ENCODE measurements around the gene SLC45A1.

Gene SLC45A1

DNA sequence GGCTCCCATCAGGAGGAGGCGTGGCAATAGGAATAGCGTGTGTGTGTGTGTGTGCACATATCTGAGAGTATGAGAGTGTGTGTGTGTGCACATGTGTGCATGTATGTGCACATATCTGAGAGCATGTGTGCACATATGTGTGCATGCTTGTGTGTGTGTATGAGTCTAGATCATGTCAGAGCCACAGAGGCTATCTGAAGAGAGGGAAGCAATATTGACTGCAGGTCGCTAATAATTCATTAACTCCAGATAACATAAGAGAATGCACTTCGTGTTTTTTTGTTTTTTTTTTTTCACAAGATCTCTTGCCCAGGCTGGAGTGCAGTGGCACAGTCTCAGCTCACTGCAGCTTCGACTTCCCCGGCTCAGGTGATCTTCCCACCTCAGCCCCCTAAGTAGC, 4.7 kb upstream of the SLC45A1 start:
- no peak overlapping the region for H3K27ac ChIP-seq (ENCODE audit: low read length)
- H3K36me3 ChIP-seq (ENCODE audit: control insufficient read depth, low read depth, low read length): no peaks in the 10 kb centered on the region
- H3K4me3 ChIP-seq (ENCODE audit: low read length): no peak overlapping the region
- H3K9ac ChIP-seq (ENCODE audit: low read length): no peak overlapping the region
- H3K4me1 ChIP-seq (ENCODE audit: control insufficient read depth, low read depth, low read length): peaks cover 14% of the 10 kb centered on the region
- peaks cover 23% of the 10 kb centered on the region for H3K27me3 ChIP-seq (ENCODE audit: control insufficient read depth, insufficient read depth, low read length)
- no peaks in the 10 kb centered on the region for H3K9me3 ChIP-seq (ENCODE audit: control insufficient read depth, low read depth, low read length)

DNA sequence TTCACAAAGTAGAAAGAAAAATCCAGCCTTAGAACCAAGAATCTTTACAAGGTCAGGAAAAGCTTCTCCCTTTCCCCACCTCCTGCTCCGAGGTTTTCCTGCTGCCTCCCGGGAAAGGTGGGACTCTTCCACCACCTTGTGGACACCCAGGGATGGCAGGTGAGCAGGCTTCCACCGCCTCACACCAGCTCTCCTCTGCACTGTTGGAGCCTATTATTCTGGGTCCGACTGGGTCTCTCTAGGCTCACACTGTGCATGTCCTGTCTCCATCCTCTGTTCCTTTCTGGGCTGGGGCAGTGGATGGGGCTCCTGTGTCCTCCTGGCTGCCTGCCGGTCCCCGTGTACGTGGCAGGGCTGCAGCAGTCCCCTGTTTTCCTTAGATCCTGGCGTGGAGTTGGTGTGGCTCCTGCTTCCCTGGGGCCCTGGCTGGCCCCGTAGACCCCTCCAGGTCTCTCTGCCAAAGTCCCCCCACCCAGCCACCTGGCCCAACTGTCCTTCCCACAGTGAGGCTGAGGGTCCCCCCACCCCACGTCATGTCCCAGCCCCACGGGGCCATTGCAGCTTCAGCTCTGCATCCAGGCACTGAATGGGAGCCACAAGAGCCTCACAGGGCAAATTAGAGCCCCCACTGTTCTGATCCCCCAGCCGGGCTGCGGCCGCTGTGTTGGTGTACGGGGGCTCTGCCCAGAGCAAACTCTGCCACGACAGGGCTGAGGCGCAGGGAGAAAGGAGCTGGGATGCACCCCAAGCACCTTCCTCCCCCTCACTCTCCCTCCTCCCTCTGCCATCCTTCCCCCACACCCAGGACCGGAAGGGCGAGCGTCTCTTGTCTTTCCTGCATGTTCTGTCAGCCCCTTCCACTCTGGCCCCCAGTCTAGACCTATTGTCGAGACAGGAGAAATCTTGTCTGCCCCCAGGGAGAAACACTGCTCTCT, 3.3 kb upstream of the SLC45A1 start:
- peaks cover 17% of the 10 kb centered on the region for H3K4me1 ChIP-seq (ENCODE audit: control insufficient read depth, low read depth, low read length)
- no peaks in the 10 kb centered on the region for H3K36me3 ChIP-seq (ENCODE audit: control insufficient read depth, low read depth, low read length)
- H3K9ac ChIP-seq (ENCODE audit: low read length): no peak overlapping the region
- no peak overlapping the region for H3K27ac ChIP-seq (ENCODE audit: low read length)
- H3K27me3 ChIP-seq (ENCODE audit: control insufficient read depth, insufficient read depth, low read length): peaks cover 37% of the 10 kb centered on the region
- H3K4me3 ChIP-seq (ENCODE audit: low read length): no peak overlapping the region
- H3K9me3 ChIP-seq (ENCODE audit: control insufficient read depth, low read depth, low read length): no peaks in the 10 kb centered on the region

DNA sequence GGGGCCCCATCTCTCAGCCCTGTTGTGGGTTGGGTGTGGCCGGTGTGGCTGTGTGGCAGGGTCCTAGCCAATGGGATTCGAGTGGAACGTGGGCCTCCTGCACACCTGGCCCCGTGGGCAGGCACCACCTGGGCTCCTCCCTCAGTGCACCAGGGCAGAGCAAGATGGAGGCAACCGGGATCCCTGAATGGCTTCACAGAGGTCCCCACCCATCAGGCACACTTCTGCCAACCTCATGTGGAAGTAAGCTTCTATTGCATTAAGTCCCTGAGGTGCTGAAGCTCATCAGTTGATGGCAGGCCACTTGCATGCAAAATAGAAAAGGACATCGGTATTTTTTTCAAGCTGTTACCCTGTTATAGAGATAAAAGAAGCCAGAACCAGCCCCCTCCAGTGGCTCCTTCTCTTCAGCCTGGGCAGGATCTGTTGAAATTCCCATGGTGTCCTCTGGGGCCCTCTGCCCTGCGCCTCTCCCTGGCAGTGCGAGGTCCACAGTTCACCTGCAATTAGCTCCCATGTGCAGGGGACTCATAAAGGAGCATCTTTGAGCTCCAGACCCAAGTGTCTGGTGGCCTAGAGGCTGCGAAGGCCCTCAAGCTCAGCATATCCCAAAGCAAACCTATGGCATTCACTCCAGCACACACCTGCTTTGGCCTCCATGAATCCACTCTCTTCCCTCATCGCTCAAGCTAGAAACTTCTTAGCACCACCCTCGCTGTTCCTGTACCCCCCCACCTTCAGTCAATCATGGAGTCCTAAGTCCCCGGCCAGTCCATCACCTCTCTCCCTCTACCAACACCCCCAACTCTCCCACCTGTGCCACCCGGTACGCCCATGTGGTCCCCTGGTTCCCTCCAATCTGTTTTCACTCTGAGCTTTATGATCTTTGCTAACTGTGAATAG, 2.1 kb upstream of the SLC45A1 start:
- Histone ChIP-seq H3K9ac (ENCODE audit: low read length) (no peak overlapping the region), H3K27me3 (ENCODE audit: control insufficient read depth, insufficient read depth, low read length) (peaks cover 40% of the 10 kb centered on the region), H3K9me3 (ENCODE audit: control insufficient read depth, low read depth, low read length) (no peaks in the 10 kb centered on the region), H3K4me3 (ENCODE audit: low read length) (no peak overlapping the region), H3K4me1 (ENCODE audit: control insufficient read depth, low read depth, low read length) (peaks cover 17% of the 10 kb centered on the region), H3K27ac (ENCODE audit: low read length) (no peak overlapping the region), H3K36me3 (ENCODE audit: control insufficient read depth, low read depth, low read length) (no peaks in the 10 kb centered on the region)

DNA sequence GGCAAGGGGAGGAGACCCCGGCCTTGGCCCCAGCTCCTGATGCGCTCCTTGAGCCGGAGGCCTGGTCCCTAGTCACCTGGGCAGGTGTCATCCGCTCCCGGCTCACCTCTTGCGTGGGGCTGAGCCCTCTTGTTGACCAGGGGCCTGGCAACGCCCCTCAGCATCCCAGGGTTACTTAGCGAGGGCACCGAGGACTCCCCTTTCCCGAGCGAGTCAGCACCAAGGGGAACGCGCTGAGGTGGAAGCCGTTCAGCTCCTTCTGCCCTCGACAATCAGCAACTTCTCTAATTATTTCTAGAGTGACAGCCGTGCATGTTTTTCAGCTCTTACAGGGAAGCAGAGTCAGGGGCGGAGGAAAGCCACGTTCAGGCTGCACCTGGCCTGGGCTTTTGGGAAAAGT, 522 bp downstream of the SLC45A1 start:
- H3K27ac ChIP-seq (ENCODE audit: low read length): no peak overlapping the region
- H3K9me3 ChIP-seq (ENCODE audit: control insufficient read depth, low read depth, low read length): no peaks in the 10 kb centered on the region
- H3K27me3 ChIP-seq (ENCODE audit: control insufficient read depth, insufficient read depth, low read length): peaks cover 40% of the 10 kb centered on the region
- no peak overlapping the region for H3K9ac ChIP-seq (ENCODE audit: low read length)
- peak overlapping the region; percentile 62 for H3K4me3 ChIP-seq (ENCODE audit: low read length)
- H3K4me1 ChIP-seq (ENCODE audit: control insufficient read depth, low read depth, low read length): peaks cover 17% of the 10 kb centered on the region
- no peaks in the 10 kb centered on the region for H3K36me3 ChIP-seq (ENCODE audit: control insufficient read depth, low read depth, low read length)

DNA sequence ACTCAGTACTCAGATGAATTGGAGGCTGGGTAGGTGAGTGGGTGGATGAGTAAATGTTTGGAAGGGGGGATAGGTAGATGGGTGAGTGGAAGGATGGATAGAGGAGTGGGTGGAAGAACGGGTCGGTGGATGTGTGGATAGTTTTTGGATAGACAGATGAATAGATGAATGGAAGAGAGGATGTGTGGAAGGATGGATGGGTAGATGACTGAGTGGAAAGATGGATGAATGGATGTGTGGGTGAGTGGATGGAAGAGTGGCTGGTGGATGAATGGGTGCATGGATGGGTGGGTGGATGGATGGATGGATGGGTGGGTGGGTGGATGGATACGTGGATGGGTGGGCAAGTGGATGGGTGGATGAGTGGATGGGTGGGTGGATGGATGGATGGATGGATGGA, 3.7 kb downstream of the SLC45A1 start:
- no peak overlapping the region for H3K9ac ChIP-seq (ENCODE audit: low read length)
- H3K27me3 ChIP-seq (ENCODE audit: control insufficient read depth, insufficient read depth, low read length): peaks cover 32% of the 10 kb centered on the region

GRCh38 chr1:8323706-8324105, 5.8 kb downstream of the SLC45A1 start:
- Histone ChIP-seq H3K4me1 (ENCODE audit: control insufficient read depth, low read depth, low read length) (peaks cover under 1% of the 10 kb centered on the region), H3K27me3 (ENCODE audit: control insufficient read depth, insufficient read depth, low read length) (peaks cover 12% of the 10 kb centered on the region), H3K27ac (ENCODE audit: low read length) (no peak overlapping the region), H3K9me3 (ENCODE audit: control insufficient read depth, low read depth, low read length) (no peaks in the 10 kb centered on the region), H3K4me3 (ENCODE audit: low read length) (no peak overlapping the region), H3K36me3 (ENCODE audit: control insufficient read depth, low read depth, low read length) (no peaks in the 10 kb centered on the region), H3K9ac (ENCODE audit: low read length) (no peak overlapping the region)

More for the DNA sequence above, 3.7 kb downstream of the SLC45A1 start:
- no peaks in the 10 kb centered on the region for H3K9me3 ChIP-seq (ENCODE audit: control insufficient read depth, low read depth, low read length)
- no peaks in the 10 kb centered on the region for H3K36me3 ChIP-seq (ENCODE audit: control insufficient read depth, low read depth, low read length)
- no peak overlapping the region for H3K4me3 ChIP-seq (ENCODE audit: low read length)
- no peak overlapping the region for H3K27ac ChIP-seq (ENCODE audit: low read length)
- peaks cover 3% of the 10 kb centered on the region for H3K4me1 ChIP-seq (ENCODE audit: control insufficient read depth, low read depth, low read length)

- no peak overlapping the region for H3K27ac ChIP-seq (ENCODE audit: low read length)
- H3K9ac ChIP-seq (ENCODE audit: low read length): no peak overlapping the region
- H3K27me3 ChIP-seq (ENCODE audit: control insufficient read depth, insufficient read depth, low read length): peaks cover 6% of the 10 kb centered on the region
- no peaks in the 10 kb centered on the region for H3K9me3 ChIP-seq (ENCODE audit: control insufficient read depth, low read depth, low read length)
- no peaks in the 10 kb centered on the region for H3K4me1 ChIP-seq (ENCODE audit: control insufficient read depth, low read depth, low read length)
- H3K4me3 ChIP-seq (ENCODE audit: low read length): no peak overlapping the region
- no peaks in the 10 kb centered on the region for H3K36me3 ChIP-seq (ENCODE audit: control insufficient read depth, low read depth, low read length)
These were observed 6.4 kb downstream of the SLC45A1 start for GRCh38 chr1:8324176-8324810.

GRCh38 chr1:8325771-8326170, 7.9 kb downstream of the SLC45A1 start:
- Histone ChIP-seq H3K4me3 (ENCODE audit: low read length) (no peak overlapping the region), H3K4me1 (ENCODE audit: control insufficient read depth, low read depth, low read length) (no peaks in the 10 kb centered on the region)

DNA sequence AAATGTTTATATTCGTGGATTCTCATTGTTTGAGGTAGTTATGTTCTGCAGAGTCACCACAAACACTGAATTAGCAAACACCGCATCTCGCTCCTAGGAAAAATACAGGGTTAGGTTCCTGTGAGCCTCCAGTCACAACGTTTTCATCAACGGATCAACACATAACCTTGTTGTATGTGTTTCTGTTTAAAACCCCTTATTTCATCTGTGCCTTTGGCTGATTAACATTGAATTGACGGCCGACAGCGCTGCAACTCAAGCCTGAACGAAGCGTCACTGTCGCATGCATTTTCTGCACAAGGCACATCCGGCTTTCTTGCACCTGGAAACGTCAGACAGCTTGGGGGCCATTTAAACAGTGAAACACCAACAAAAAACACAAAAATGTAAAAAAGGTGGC, 8.4 kb downstream of the SLC45A1 start:
- H3K9ac ChIP-seq (ENCODE audit: low read length): no peak overlapping the region
- H3K27ac ChIP-seq (ENCODE audit: low read length): no peak overlapping the region
- H3K4me1 ChIP-seq (ENCODE audit: control insufficient read depth, low read depth, low read length): no peaks in the 10 kb centered on the region
- no peak overlapping the region for H3K4me3 ChIP-seq (ENCODE audit: low read length)
- H3K9me3 ChIP-seq (ENCODE audit: control insufficient read depth, low read depth, low read length): no peaks in the 10 kb centered on the region
- no peaks in the 10 kb centered on the region for H3K36me3 ChIP-seq (ENCODE audit: control insufficient read depth, low read depth, low read length)
- no peaks in the 10 kb centered on the region for H3K27me3 ChIP-seq (ENCODE audit: control insufficient read depth, insufficient read depth, low read length)

More at GRCh38 chr1:8325771-8326170, 7.9 kb downstream of the SLC45A1 start:
- Histone ChIP-seq H3K27me3 (ENCODE audit: control insufficient read depth, insufficient read depth, low read length) (no peaks in the 10 kb centered on the region), H3K9ac (ENCODE audit: low read length) (no peak overlapping the region), H3K9me3 (ENCODE audit: control insufficient read depth, low read depth, low read length) (no peaks in the 10 kb centered on the region), H3K27ac (ENCODE audit: low read length) (no peak overlapping the region), H3K36me3 (ENCODE audit: control insufficient read depth, low read depth, low read length) (no peaks in the 10 kb centered on the region)

- Histone ChIP-seq H3K4me3 (ENCODE audit: low read length) (no peak overlapping the region), H3K4me1 (ENCODE audit: control insufficient read depth, low read depth, low read length) (no peaks in the 10 kb centered on the region), H3K9me3 (ENCODE audit: control insufficient read depth, low read depth, low read length) (no peaks in the 10 kb centered on the region), H3K27ac (ENCODE audit: low read length) (no peak overlapping the region), H3K9ac (ENCODE audit: low read length) (no peak overlapping the region), H3K27me3 (ENCODE audit: control insufficient read depth, insufficient read depth, low read length) (no peaks in the 10 kb centered on the region), H3K36me3 (ENCODE audit: control insufficient read depth, low read depth, low read length) (no peaks in the 10 kb centered on the region)
These were observed 10.4 kb downstream of the SLC45A1 start for GRCh38 chr1:8328271-8328670.

DNA sequence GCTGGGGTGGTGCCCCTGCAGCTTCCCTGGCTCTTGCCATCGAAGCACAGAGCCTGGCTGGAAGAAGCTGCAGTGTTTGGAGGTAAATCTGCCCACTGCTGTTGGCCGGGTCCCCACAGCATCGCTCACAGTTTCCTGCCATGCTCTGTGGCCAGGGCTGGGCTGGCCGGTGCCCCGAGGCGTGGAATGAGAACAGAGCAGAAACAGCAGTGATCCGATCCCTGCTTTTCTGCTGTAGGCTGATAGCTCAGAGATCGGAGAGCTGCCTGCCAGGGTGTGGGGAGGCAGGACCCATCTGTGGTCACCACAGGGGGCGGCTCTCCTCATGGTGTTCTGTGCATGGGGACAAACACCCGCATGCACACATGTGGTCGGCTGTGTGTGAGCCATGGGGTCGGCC, 11.5 kb downstream of the SLC45A1 start:
- H3K27ac ChIP-seq (ENCODE audit: low read length): no peak overlapping the region
- H3K4me3 ChIP-seq (ENCODE audit: low read length): no peak overlapping the region
- H3K36me3 ChIP-seq (ENCODE audit: control insufficient read depth, low read depth, low read length): no peaks in the 10 kb centered on the region
- no peaks in the 10 kb centered on the region for H3K9me3 ChIP-seq (ENCODE audit: control insufficient read depth, low read depth, low read length)
- no peak overlapping the region for H3K9ac ChIP-seq (ENCODE audit: low read length)
- H3K4me1 ChIP-seq (ENCODE audit: control insufficient read depth, low read depth, low read length): no peaks in the 10 kb centered on the region
- H3K27me3 ChIP-seq (ENCODE audit: control insufficient read depth, insufficient read depth, low read length): no peaks in the 10 kb centered on the region

Data from iPS-18a (cell line).